Measurements from ENCODE around the gene VSIR. TPM values are rescaled to one million over a fixed set of nuclear protein-coding genes. Genes with fewer than 3 reads are reported as not detected.

VSIR gene
- total RNA-seq, 4 donors from 2014 or later, result 34.1 to 51.7 (median 44.8) TPM

GRCh38 chr10:71812016-71812912, 38.9 kb upstream of the VSIR start:
- intact Hi-C loops (cut with DNase I), result loop anchor here (10.0 kb wide), 2 partner anchors 417 to 487 kb away; partner anchors contain the start of gene CDH23
- H3K4me3 ChIP-seq, result no peak overlapping the region
- peaks cover 0 to 15% (median 0%) of the 10 kb centered on the region in 3 donors for H3K4me1 ChIP-seq
- peaks cover 5 to 28% (median 7%) of the 10 kb centered on the region in 3 donors for H3K36me3 ChIP-seq
- no peak overlapping the region for H3K27ac ChIP-seq
- no peaks in the 10 kb centered on the region for H3K9me3 ChIP-seq
- no peak for DNase-seq
- TF ChIP-seq POLR2A (IDR thresholded peaks at IDR 0.05), result no peak
- TF ChIP-seq, protein P1, sequence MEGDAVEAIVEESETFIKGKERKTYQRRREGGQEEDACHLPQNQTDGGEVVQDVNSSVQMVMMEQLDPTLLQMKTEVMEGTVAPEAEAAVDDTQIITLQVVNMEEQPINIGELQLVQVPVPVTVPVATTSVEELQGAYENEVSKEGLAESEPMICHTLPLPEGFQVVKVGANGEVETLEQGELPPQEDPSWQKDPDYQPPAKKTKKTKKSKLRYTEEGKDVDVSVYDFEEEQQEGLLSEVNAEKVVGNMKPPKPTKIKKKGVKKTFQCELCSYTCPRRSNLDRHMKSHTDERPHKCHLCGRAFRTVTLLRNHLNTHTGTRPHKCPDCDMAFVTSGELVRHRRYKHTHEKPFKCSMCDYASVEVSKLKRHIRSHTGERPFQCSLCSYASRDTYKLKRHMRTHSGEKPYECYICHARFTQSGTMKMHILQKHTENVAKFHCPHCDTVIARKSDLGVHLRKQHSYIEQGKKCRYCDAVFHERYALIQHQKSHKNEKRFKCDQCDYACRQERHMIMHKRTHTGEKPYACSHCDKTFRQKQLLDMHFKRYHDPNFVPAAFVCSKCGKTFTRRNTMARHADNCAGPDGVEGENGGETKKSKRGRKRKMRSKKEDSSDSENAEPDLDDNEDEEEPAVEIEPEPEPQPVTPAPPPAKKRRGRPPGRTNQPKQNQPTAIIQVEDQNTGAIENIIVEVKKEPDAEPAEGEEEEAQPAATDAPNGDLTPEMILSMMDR (IDR thresholded peaks at IDR 0.05), result peak; percentile 56 to 95 (median 92)
- H3K27me3 ChIP-seq, result no peaks in the 10 kb centered on the region
- WGBS, 2 donors, result 22 to 49% methylated on average over 3 of the region's 22 CpGs

DNA sequence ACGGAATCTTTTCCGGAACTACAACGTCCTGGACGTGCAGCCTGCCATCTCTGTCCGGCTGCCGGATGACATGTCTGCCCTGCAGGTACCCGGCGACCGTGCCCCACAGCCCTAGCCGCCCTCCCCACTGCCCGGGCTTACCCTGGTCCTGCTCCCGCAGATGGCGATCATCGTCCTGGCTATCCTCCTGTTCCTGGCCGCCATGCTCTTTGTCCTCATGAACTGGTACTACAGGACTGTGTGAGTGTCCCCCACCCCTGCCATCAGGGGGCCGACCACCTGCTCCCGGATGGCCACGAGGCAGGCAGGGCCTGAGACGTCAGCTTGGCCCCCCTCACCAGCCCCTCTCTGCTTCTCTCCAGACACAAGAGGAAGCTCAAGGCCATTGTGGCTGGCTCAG, 38.0 kb upstream of the VSIR start:
- 70 to 87% methylated on average over 6 to 15 of the region's 19 CpGs for WGBS, 2 donors
- Histone ChIP-seq H3K4me3 (no peak overlapping the region), H3K9me3 (no peaks in the 10 kb centered on the region), H3K27ac (no peak overlapping the region), H3K4me1 (peaks cover 0 to 15% (median 0%) of the 10 kb centered on the region in 3 donors), H3K27me3 (no peaks in the 10 kb centered on the region), H3K36me3 (peaks cover 0 to 18% (median 7%) of the 10 kb centered on the region in 3 donors)
- DNase-seq, result no peak
- TF ChIP-seq, protein P1 (IDR thresholded peaks at IDR 0.05), result no peak
- TF ChIP-seq POLR2A (IDR thresholded peaks at IDR 0.05), result no peak
- intact Hi-C loops (cut with DNase I), result loop anchor here (10.0 kb wide), 2 partner anchors 417 to 487 kb away; partner anchors contain the start of gene CDH23

DNA sequence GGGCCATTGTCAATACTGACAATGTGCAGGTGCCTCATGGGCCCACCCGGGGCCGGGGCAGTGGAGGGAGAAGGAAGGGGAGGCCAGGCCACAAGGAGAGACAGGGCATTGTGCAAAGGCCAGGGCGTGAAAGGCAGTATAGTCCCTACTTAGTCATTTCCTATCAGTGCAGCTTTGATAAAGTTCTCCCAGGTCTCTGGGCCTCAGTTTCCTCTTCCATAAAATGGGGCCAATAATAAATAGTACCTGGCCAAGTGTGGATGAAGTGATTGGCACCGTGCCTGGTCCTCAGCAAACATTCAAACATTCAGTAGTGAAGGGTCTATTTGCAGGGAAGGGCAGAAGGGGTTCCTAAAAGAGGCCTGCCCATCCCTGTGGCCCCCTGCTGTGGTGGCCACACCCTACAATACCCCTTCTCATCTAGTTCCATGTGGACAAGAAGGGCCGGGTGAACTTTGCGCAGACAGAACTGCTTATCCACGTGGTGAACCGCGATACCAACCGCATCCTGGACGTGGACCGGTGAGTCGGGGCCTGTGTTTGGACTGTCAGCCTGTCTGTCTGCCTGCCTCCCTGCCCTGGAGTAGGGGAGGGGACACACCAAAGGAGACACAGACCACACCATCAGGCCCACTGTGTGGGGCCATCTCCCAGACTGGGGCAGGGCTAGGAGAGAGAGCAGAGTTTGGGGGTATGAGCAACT, 36.9 kb upstream of the VSIR start:
- Histone ChIP-seq H3K27me3 (no peaks in the 10 kb centered on the region), H3K4me3 (no peak overlapping the region), H3K4me1 (peaks cover 0 to 25% (median 0%) of the 10 kb centered on the region in 3 donors), H3K36me3 (peaks cover 0 to 7% (median 4%) of the 10 kb centered on the region in 3 donors), H3K9me3 (no peaks in the 10 kb centered on the region), H3K27ac (no peak overlapping the region)
- 60 to 78% methylated on average over 7 of the region's 13 CpGs for WGBS, 2 donors
- DNase-seq, result no peak
- TF ChIP-seq, protein P1 (IDR thresholded peaks at IDR 0.05), result no peak
- no peak for TF ChIP-seq POLR2A (IDR thresholded peaks at IDR 0.05)
- intact Hi-C loops (cut with DNase I), result loop anchor here (10.0 kb wide), 2 partner anchors 415 to 485 kb away; partner anchors contain the start of gene CDH23

- intact Hi-C loops (cut with DNase I), result loop anchor here (5.0 to 10.0 kb wide), 3 partner anchors 122 to 485 kb away; partner anchors contain the start of gene CDH23
- H3K4me1 ChIP-seq, result peaks cover 0 to 25% (median 0%) of the 10 kb centered on the region in 3 donors
- H3K27ac ChIP-seq, result no peak overlapping the region
- no peak overlapping the region for H3K4me3 ChIP-seq
- no peak for DNase-seq
- no peaks in the 10 kb centered on the region for H3K9me3 ChIP-seq
- 88 to 89% methylated on average over 10 to 17 of the region's 25 CpGs for WGBS, 2 donors
- no peaks in the 10 kb centered on the region for H3K27me3 ChIP-seq
- TF ChIP-seq, protein P1 (IDR thresholded peaks at IDR 0.05), result no peak
- TF ChIP-seq POLR2A (IDR thresholded peaks at IDR 0.05), result no peak
- peaks cover 0 to 1% (median 0%) of the 10 kb centered on the region in 3 donors for H3K36me3 ChIP-seq
Measured at GRCh38 chr10:71809628-71810027, 36.3 kb upstream of the VSIR start.
